ENCODE measurements around the gene COL4A1.

GRCh38 chr13:110339263-110339662 is 32.3 kb upstream of the COL4A1 start:
- TF ChIP-seq GATA1 (IDR thresholded peaks at IDR 0.05; ENCODE audit: low read depth, low read length) (no peak), POLR2A (IDR thresholded peaks at IDR 0.05; ENCODE audit: low read length) (no peak)
